Measurements from ENCODE around the gene TTC33. TPM values are rescaled to one million over a fixed set of nuclear protein-coding genes. Genes with fewer than 3 reads are reported as not detected.

Gene TTC33
- total RNA-seq, 1 donor from 2014 or later = 14.3 TPM

DNA sequence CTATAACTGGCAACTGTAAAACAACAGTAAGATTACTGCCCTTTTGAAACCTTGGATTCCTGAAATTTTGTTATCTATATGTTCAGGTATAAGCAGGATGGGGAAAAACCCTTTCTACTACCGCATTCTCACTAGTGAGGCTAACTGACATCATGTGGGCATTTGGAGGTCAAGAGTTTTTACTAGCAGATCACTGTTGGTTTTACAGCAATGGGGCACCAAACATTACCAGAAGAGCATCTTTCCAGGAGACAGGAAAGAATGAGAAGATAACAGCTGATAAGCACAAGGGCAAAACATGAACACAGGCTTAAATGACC, 20.9 kb upstream of the TTC33 start:
- TF ChIP-seq, protein P1, sequence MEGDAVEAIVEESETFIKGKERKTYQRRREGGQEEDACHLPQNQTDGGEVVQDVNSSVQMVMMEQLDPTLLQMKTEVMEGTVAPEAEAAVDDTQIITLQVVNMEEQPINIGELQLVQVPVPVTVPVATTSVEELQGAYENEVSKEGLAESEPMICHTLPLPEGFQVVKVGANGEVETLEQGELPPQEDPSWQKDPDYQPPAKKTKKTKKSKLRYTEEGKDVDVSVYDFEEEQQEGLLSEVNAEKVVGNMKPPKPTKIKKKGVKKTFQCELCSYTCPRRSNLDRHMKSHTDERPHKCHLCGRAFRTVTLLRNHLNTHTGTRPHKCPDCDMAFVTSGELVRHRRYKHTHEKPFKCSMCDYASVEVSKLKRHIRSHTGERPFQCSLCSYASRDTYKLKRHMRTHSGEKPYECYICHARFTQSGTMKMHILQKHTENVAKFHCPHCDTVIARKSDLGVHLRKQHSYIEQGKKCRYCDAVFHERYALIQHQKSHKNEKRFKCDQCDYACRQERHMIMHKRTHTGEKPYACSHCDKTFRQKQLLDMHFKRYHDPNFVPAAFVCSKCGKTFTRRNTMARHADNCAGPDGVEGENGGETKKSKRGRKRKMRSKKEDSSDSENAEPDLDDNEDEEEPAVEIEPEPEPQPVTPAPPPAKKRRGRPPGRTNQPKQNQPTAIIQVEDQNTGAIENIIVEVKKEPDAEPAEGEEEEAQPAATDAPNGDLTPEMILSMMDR (IDR thresholded peaks at IDR 0.05; ENCODE audit: borderline replicate concordance) = no peak
- DNase-seq = no peak

DNA sequence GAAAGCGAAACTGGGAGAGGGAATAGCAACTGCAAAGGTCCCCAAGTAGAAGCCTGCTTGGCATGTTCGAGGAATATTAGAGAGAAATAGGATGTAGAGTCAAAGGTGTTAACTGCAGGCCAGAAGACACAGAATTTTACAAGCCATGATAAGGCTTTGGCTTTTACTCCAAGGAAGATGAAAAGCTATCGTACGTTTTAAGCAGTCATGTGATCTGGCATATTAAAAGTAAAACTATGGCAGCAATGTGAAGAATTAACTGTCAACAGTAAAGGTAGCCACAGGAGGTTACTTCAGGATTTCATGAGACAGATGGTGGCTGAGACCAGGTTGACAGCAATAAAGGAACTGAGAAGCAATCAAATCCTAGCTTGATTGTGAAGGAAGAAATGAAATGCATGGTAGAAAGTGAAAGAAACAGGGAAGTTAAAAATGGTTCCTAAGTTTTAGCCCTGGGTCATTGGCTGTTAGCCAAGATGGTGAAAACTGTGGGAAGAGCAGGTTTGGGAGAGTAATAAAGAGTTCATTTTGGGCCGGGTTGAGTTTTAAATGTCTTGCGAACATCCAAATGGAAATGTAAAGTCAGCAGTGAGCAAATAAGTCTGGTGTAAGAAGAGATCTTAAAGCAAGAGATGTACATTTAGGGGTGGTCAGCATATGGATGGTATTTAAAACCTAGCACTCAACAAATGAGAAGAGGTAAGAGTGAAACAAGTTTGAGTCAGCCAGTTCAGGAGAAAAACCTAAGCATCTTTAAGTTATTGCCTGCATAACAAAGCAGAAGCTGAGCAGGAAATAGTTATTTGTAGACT, 20.3 kb upstream of the TTC33 start:
- Histone ChIP-seq H3K36me3 (peaks cover 58% of the 10 kb centered on the region), H3K4me3 (no peak overlapping the region), H3K9me3 (replicated peaks) (no peaks in the 10 kb centered on the region), H3K27ac (replicated peaks) (no peak overlapping the region), H3K27me3 (ENCODE audit: low read depth) (no peaks in the 10 kb centered on the region), H3K4me1 (peaks cover 27% of the 10 kb centered on the region)
- DNase-seq = no peak
- TF ChIP-seq, protein P1 (IDR thresholded peaks at IDR 0.05; ENCODE audit: borderline replicate concordance) = no peak
- intact Hi-C loops (cut with micrococcal nuclease) = no loop called here

More for the DNA sequence above, 20.9 kb upstream of the TTC33 start:
- Histone ChIP-seq H3K9me3 (replicated peaks) (no peaks in the 10 kb centered on the region), H3K4me1 (peaks cover 32% of the 10 kb centered on the region), H3K4me3 (no peak overlapping the region), H3K36me3 (peaks cover 53% of the 10 kb centered on the region), H3K27me3 (ENCODE audit: low read depth) (no peaks in the 10 kb centered on the region), H3K27ac (replicated peaks) (no peak overlapping the region)
- intact Hi-C loops (cut with micrococcal nuclease) = no loop called here

DNA sequence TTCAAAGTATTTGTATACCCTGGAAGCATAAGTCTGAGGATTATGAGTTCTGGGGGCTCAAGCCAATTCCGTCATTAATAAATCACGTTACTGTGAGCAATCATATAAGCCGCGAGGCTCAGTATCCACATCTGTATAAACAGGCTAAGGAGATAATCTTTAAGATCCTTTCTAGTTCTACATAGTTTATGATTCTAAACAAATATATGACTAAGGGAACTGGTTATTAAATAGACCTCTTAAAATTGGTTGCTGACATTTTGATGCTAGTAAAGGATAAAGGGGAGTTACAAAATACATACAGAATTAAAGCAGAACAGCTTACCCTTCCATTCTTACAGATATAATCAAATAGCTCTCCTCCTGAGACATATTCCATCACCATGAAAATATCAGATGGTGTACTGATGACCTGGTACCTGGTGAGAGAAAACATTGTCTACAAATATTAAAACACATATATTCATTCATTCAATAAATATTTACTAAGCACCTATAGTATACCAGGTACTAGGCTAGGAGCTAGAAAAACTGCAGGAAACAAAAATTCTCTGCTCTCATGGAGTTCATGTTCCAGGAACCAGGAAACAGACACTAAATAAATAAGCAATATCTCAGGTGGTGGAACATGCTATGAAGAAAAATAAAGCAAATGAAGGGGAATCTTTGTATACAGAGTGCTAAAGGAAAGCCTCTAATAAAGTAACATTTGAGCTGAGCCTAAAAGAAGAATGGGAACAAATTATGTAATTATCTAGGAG, 19.5 kb upstream of the TTC33 start:
- no peak for DNase-seq
- Histone ChIP-seq H3K27me3 (ENCODE audit: low read depth) (no peaks in the 10 kb centered on the region), H3K4me1 (peaks cover 19% of the 10 kb centered on the region), H3K4me3 (no peak overlapping the region), H3K36me3 (peaks cover 65% of the 10 kb centered on the region), H3K27ac (replicated peaks) (no peak overlapping the region), H3K9me3 (replicated peaks) (no peaks in the 10 kb centered on the region)
- intact Hi-C loops (cut with micrococcal nuclease) = no loop called here
- TF ChIP-seq, protein P1 (IDR thresholded peaks at IDR 0.05; ENCODE audit: borderline replicate concordance) = no peak

DNA sequence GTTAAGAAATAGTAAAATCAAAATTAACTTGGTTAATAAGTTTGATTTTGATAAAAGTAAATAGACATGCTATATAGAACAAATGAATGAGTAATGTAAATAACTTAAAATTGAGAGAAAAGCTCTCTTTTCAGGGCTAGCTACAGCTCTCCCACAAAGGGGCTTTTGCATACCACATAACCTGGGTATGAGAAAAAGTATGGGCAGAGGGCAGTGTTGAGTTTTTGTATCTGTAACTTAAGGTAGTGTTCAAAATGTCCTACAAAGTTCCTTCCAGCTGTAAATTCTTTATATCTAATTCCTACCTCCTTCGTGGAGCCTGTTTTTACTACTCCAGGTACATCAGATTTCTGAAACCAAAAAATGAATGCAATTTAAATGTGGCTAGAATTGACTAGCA, 18.9 kb upstream of the TTC33 start:
- TF ChIP-seq, protein P1 (IDR thresholded peaks at IDR 0.05; ENCODE audit: borderline replicate concordance) = no peak

DNA sequence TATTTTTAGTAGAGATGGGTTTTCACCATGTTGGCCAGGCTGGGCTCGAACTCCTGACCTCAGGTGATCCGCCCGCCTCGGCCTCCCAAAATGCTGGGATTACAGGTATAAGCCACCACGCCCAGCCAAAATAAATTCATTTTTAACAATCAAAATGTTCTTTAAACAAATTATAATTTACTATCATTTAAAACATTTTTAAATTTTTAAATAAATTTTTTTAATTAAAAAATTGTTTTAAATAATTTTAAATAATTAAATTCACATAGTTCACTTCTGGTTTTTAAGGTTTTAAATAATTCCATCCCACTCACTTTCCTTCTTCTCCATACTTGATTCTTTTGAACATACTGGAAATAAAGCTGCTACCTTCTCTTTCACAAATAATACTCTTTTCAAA, 15.0 kb upstream of the TTC33 start:
- H3K4me3 ChIP-seq = no peak overlapping the region
- H3K27me3 ChIP-seq (ENCODE audit: low read depth) = no peaks in the 10 kb centered on the region
- no peak overlapping the region for H3K27ac ChIP-seq (replicated peaks)
- H3K36me3 ChIP-seq = peaks cover 86% of the 10 kb centered on the region
- intact Hi-C loops (cut with micrococcal nuclease) = no loop called here
- DNase-seq = no peak
- TF ChIP-seq, protein P1 (IDR thresholded peaks at IDR 0.05; ENCODE audit: borderline replicate concordance) = no peak
- H3K4me1 ChIP-seq = peaks cover 3% of the 10 kb centered on the region
- H3K9me3 ChIP-seq (replicated peaks) = no peaks in the 10 kb centered on the region

More for the DNA sequence above, 18.9 kb upstream of the TTC33 start:
- H3K27me3 ChIP-seq (ENCODE audit: low read depth) = no peaks in the 10 kb centered on the region
- no peak for DNase-seq
- H3K4me3 ChIP-seq = no peak overlapping the region
- no peaks in the 10 kb centered on the region for H3K9me3 ChIP-seq (replicated peaks)
- H3K4me1 ChIP-seq = peaks cover 15% of the 10 kb centered on the region
- intact Hi-C loops (cut with micrococcal nuclease) = no loop called here
- H3K36me3 ChIP-seq = peaks cover 70% of the 10 kb centered on the region
- no peak overlapping the region for H3K27ac ChIP-seq (replicated peaks)
